Measurements from ENCODE around the gene CLEC20A.

The CLEC20A gene

GRCh38 chr1:178500936-178501554, 4.3 kb upstream of the CLEC20A start:
- no peak for DNase-seq (ENCODE audit: low read depth in 1 of 2, low spot score in 1 of 2)

GRCh38 chr1:178500091-178500770, 3.5 kb upstream of the CLEC20A start:
- no peak for DNase-seq (ENCODE audit: low read depth in 1 of 2, low spot score in 1 of 2)

- no peak for DNase-seq (ENCODE audit: low read depth in 1 of 2, low spot score in 1 of 2)
Measured at GRCh38 chr1:178498896-178499675, 2.3 kb upstream of the CLEC20A start.

- DNase-seq (ENCODE audit: low read depth in 1 of 2, low spot score in 1 of 2): no peak
Measured at GRCh38 chr1:178497903-178498478, 1.2 kb upstream of the CLEC20A start.

GRCh38 chr1:178495741-178496409, 889 bp downstream of the CLEC20A start:
- DNase-seq (ENCODE audit: low read depth in 1 of 2, low spot score in 1 of 2): no peak

- no peak for DNase-seq (ENCODE audit: low read depth in 1 of 2, low spot score in 1 of 2)
Measured at GRCh38 chr1:178495158-178495557, 1.6 kb downstream of the CLEC20A start.

- DNase-seq (ENCODE audit: low read depth in 1 of 2, low spot score in 1 of 2): no peak
Measured at GRCh38 chr1:178494569-178494971, 2.2 kb downstream of the CLEC20A start.

- no peak for DNase-seq (ENCODE audit: low read depth in 1 of 2, low spot score in 1 of 2)
Measured at GRCh38 chr1:178493301-178493741, 3.4 kb downstream of the CLEC20A start.

GRCh38 chr1:178492341-178492740, 4.4 kb downstream of the CLEC20A start:
- DNase-seq (ENCODE audit: low read depth in 1 of 2, low spot score in 1 of 2): no peak

GRCh38 chr1:178491721-178492120, 5.0 kb downstream of the CLEC20A start:
- DNase-seq (ENCODE audit: low read depth in 1 of 2, low spot score in 1 of 2): no peak

- no peak for DNase-seq (ENCODE audit: low read depth in 1 of 2, low spot score in 1 of 2)
Measured at GRCh38 chr1:178490967-178491366, 5.8 kb downstream of the CLEC20A start.

- DNase-seq (ENCODE audit: low read depth in 1 of 2, low spot score in 1 of 2): no peak
Measured at GRCh38 chr1:178490136-178490535, 6.6 kb downstream of the CLEC20A start.

GRCh38 chr1:178489399-178489798, 7.4 kb downstream of the CLEC20A start:
- DNase-seq (ENCODE audit: low read depth in 1 of 2, low spot score in 1 of 2): no peak

- no peak for DNase-seq (ENCODE audit: low read depth in 1 of 2, low spot score in 1 of 2)
Measured at GRCh38 chr1:178488393-178488792, 8.4 kb downstream of the CLEC20A start.

- no peak for DNase-seq (ENCODE audit: low read depth in 1 of 2, low spot score in 1 of 2)
Measured at GRCh38 chr1:178487070-178487615, 9.6 kb downstream of the CLEC20A start.

- no peak for DNase-seq (ENCODE audit: low read depth in 1 of 2, low spot score in 1 of 2)
Measured at GRCh38 chr1:178486100-178487069, 10.4 kb downstream of the CLEC20A start.

- DNase-seq (ENCODE audit: low read depth in 1 of 2, low spot score in 1 of 2): no peak
Measured at GRCh38 chr1:178485541-178485981, 11.2 kb downstream of the CLEC20A start.

GRCh38 chr1:178484698-178485225, 12.0 kb downstream of the CLEC20A start:
- no peak for DNase-seq (ENCODE audit: low read depth in 1 of 2, low spot score in 1 of 2)

GRCh38 chr1:178483251-178483957, 13.4 kb downstream of the CLEC20A start:
- DNase-seq (ENCODE audit: low read depth in 1 of 2, low spot score in 1 of 2): no peak

Measured in stimulated activated CD4-positive, alpha-beta T cell treated with anti-CD3 and anti-CD28 coated beads, Interleukin-15, amount 100 ng/mL, for 1 hour (primary cell).